ENCODE results near the gene LAMC2. TPM values are rescaled to one million over a fixed set of nuclear protein-coding genes. Genes with fewer than 3 reads are reported as not detected.
"Not testable (repeated sequence)": the region's sequence is repeated elsewhere in the genome, so short reads cannot be mapped to it uniquely, and the experiment has no call there.

Gene LAMC2
- total RNA-seq (2014; rRNA removed; shearing (Covaris generic)), result 0.05 and 0.08 TPM in 2 replicates

GRCh38 chr1:183185941-183186490 lies at the start of gene LAMC2:
LAMC2 (plus strand) TSS chr1:183186264; CDS start chr1:183186353, 89 bp downstream.
- no peak within 1 kb of the TSS for H3K27ac ChIP-seq
- no peak for DNase-seq
- peaks cover 9% of the 10 kb centered on the region for H3K4me1 ChIP-seq
- H3K27me3 ChIP-seq, result no peaks in the 10 kb centered on the region
- no peaks in the 10 kb centered on the region for H3K36me3 ChIP-seq
- no peaks in the 10 kb centered on the region for H3K9me3 ChIP-seq (replicated peaks)
- no peak within 1 kb of the TSS for H3K4me3 ChIP-seq

- Histone ChIP-seq H3K4me3 (no peak overlapping the region), H3K36me3 (peaks cover 65% of the 10 kb centered on the region), H3K9me3 (replicated peaks) (no peaks in the 10 kb centered on the region), H3K27ac (no peak overlapping the region), H3K4me1 (peaks cover 17% of the 10 kb centered on the region), H3K27me3 (no peaks in the 10 kb centered on the region)
- no peak for DNase-seq
Measured at GRCh38 chr1:183137782-183138181, 48.3 kb upstream of the LAMC2 start.

- no peak for DNase-seq
Measured at GRCh38 chr1:183138301-183138700, 47.8 kb upstream of the LAMC2 start.

GRCh38 chr1:183139281-183139942 lies 46.7 kb upstream of the LAMC2 start:
- no peaks in the 10 kb centered on the region for H3K27me3 ChIP-seq
- H3K4me1 ChIP-seq, result peaks cover 17% of the 10 kb centered on the region
- H3K36me3 ChIP-seq, result peaks cover 54% of the 10 kb centered on the region
- no peak overlapping the region for H3K4me3 ChIP-seq
- peak in 1 of 2 experiments; percentile 22 for DNase-seq
- H3K27ac ChIP-seq, result peak overlapping the region; percentile 0; the same call in 1 of the 2 replicates
- no peaks in the 10 kb centered on the region for H3K9me3 ChIP-seq (replicated peaks)

More at GRCh38 chr1:183138301-183138700, 47.8 kb upstream of the LAMC2 start:
- no peak overlapping the region for H3K27ac ChIP-seq
- H3K27me3 ChIP-seq, result no peaks in the 10 kb centered on the region
- H3K4me1 ChIP-seq, result peaks cover 17% of the 10 kb centered on the region
- no peaks in the 10 kb centered on the region for H3K9me3 ChIP-seq (replicated peaks)
- H3K36me3 ChIP-seq, result peaks cover 61% of the 10 kb centered on the region
- H3K4me3 ChIP-seq, result no peak overlapping the region

- DNase-seq, result no peak
- no peak overlapping the region for H3K27ac ChIP-seq
- H3K27me3 ChIP-seq, result no peaks in the 10 kb centered on the region
- peaks cover 45% of the 10 kb centered on the region for H3K36me3 ChIP-seq
- no peaks in the 10 kb centered on the region for H3K9me3 ChIP-seq (replicated peaks)
- H3K4me1 ChIP-seq, result peaks cover 17% of the 10 kb centered on the region
- H3K4me3 ChIP-seq, result no peak overlapping the region
Measured at GRCh38 chr1:183140633-183141032, 45.4 kb upstream of the LAMC2 start.

DNA sequence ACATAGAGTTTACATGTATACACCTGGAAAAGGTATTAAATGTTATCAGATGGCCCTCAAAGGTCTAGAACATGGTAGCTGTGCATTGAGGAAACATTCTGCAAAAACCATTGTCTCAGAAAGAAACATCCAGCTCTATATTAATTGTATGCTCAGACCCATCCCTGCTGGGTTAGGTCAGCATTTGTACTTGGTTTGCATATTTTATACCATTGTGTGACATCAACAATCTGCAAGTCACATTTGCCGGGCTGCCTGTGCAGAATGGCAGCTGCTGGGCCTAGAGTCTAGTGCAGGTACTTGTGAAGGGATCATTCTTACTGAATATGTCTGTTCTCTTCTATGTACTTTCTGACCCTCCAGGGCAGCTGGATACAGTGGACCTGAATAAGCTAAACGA lies 43.9 kb upstream of the LAMC2 start:
- H3K27ac ChIP-seq, result no peak overlapping the region
- H3K36me3 ChIP-seq, result peaks cover 35% of the 10 kb centered on the region
- H3K4me1 ChIP-seq, result peaks cover 17% of the 10 kb centered on the region
- H3K9me3 ChIP-seq (replicated peaks), result no peaks in the 10 kb centered on the region
- DNase-seq, result no peak
- H3K27me3 ChIP-seq, result no peaks in the 10 kb centered on the region
- H3K4me3 ChIP-seq, result no peak overlapping the region

GRCh38 chr1:183143576-183144315 lies 42.3 kb upstream of the LAMC2 start:
- H3K4me3 ChIP-seq, result no peak overlapping the region
- no peaks in the 10 kb centered on the region for H3K9me3 ChIP-seq (replicated peaks)
- H3K27me3 ChIP-seq, result no peaks in the 10 kb centered on the region
- H3K4me1 ChIP-seq, result peaks cover 23% of the 10 kb centered on the region
- no peak overlapping the region for H3K27ac ChIP-seq
- DNase-seq, result no peak
- H3K36me3 ChIP-seq, result peaks cover 22% of the 10 kb centered on the region

DNA sequence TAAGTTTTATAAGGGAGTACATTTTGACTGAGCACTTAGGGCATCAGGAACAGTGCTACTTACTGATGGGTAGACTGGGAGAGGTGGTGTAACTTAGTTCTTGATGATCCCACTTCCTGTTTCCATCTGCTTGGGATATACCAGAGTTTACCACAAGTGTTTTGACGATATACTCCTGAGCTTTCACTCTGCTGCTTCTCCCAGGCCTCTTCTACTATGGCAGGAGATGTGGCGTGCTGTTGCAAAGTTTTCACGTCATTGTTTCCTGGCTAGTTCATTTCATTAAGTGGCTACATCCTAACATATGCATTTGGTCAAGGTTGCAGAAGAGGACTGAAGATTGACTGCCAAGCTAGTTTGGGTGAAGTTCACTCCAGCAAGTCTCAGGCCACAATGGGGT lies 41.3 kb upstream of the LAMC2 start:
- no peak for DNase-seq
- H3K4me3 ChIP-seq, result no peak overlapping the region
- peaks cover 17% of the 10 kb centered on the region for H3K4me1 ChIP-seq
- no peaks in the 10 kb centered on the region for H3K9me3 ChIP-seq (replicated peaks)
- peaks cover 22% of the 10 kb centered on the region for H3K36me3 ChIP-seq
- no peak overlapping the region for H3K27ac ChIP-seq
- no peaks in the 10 kb centered on the region for H3K27me3 ChIP-seq

DNA sequence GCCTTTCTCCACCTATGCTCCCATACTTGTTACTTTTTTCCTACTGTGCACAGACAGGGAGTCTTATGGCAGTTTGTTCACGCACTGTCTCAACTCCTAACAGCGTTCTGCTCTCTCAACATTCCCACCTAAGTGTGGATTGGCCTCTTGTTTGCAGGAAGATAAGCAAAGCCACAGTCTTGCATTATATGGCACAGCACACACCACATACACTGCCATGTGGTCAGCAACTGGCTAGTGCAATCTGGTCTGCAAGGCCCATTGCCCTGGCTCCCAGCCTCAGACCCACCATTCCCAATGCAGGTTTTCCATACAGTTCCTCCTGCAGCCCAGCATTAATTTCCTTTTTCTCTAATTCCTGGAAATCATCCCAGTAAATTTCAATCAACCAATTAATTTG lies 38.3 kb upstream of the LAMC2 start:
- Histone ChIP-seq H3K4me1 (peaks cover 12% of the 10 kb centered on the region), H3K9me3 (replicated peaks) (no peaks in the 10 kb centered on the region), H3K36me3 (peaks cover 3% of the 10 kb centered on the region; the same call in 1 of the 2 replicates), H3K27ac (no peak overlapping the region), H3K4me3 (no peak overlapping the region), H3K27me3 (no peaks in the 10 kb centered on the region)
- peak in 1 of 2 experiments; percentile 6 for DNase-seq

DNA sequence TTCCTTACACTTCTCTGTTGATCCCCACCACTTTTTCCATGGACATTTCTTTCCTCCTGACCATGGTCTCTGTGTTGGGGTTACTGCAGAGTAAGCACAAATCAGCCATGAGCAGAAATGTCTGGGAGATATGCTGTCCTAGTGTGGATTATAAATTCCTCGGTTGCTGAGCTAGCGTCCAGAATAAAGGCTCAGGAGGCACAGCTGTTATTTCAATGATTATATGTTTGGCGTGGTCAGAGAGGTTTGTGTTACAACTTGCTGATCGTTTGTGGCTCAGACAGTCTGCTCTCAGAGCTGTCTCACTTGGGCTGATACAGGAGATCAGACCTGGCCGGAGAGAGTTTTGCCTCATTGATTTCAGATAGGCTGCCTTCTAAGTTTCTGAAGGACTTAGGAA lies 37.5 kb upstream of the LAMC2 start:
- Histone ChIP-seq H3K27me3 (no peaks in the 10 kb centered on the region), H3K36me3 (peaks cover 3% of the 10 kb centered on the region; the same call in 1 of the 2 replicates), H3K4me3 (no peak overlapping the region), H3K27ac (peak overlapping the region; percentile 63), H3K4me1 (peaks cover 12% of the 10 kb centered on the region), H3K9me3 (replicated peaks) (no peaks in the 10 kb centered on the region)
- peak; percentile 60 to 83 for DNase-seq

- Histone ChIP-seq H3K27me3 (no peaks in the 10 kb centered on the region), H3K27ac (peak overlapping the region; percentile 63), H3K9me3 (replicated peaks) (no peaks in the 10 kb centered on the region), H3K4me1 (peaks cover 12% of the 10 kb centered on the region), H3K36me3 (no peaks in the 10 kb centered on the region; the same call in 1 of the 2 replicates), H3K4me3 (no peak overlapping the region)
- DNase-seq, result no peak
Measured at GRCh38 chr1:183149273-183149672, 36.8 kb upstream of the LAMC2 start.

GRCh38 chr1:183150032-183150431 lies 36.0 kb upstream of the LAMC2 start:
- H3K27me3 ChIP-seq; DNase-seq; H3K27ac ChIP-seq; H3K36me3 ChIP-seq; H3K9me3 ChIP-seq (replicated peaks); H3K4me3 ChIP-seq: not testable (repeated sequence)
- H3K4me1 ChIP-seq, result peaks cover 12% of the 10 kb centered on the region

DNA sequence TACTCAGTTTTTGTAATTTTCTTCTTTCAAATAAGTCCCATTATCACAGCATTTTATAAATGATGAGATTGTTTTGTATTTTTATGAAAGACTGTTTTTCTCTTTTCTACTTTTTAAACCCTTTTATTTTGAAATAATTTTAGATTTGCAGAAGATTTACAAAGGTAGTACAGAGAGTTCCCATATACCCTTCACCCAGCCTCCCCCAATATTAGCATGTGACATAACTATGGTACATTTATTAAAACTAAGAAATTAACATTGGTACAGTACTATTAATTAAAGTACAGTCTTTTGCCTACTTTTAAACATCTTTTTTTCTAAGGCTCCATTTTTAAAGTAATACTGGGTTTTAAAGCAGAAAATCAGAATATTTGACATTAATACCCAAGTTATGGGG lies 35.6 kb upstream of the LAMC2 start:
- Histone ChIP-seq H3K4me1 (peaks cover 12% of the 10 kb centered on the region), H3K9me3 (replicated peaks) (no peaks in the 10 kb centered on the region), H3K4me3 (no peak overlapping the region), H3K27ac (no peak overlapping the region), H3K27me3 (no peaks in the 10 kb centered on the region), H3K36me3 (no peaks in the 10 kb centered on the region)
- no peak for DNase-seq

GRCh38 chr1:183152180-183152579 lies 33.9 kb upstream of the LAMC2 start:
- Histone ChIP-seq H3K4me3 (no peak overlapping the region), H3K9me3 (replicated peaks) (no peaks in the 10 kb centered on the region), H3K36me3 (no peaks in the 10 kb centered on the region), H3K27ac (no peak overlapping the region), H3K27me3 (no peaks in the 10 kb centered on the region), H3K4me1 (peaks cover 12% of the 10 kb centered on the region)
- no peak for DNase-seq

DNA sequence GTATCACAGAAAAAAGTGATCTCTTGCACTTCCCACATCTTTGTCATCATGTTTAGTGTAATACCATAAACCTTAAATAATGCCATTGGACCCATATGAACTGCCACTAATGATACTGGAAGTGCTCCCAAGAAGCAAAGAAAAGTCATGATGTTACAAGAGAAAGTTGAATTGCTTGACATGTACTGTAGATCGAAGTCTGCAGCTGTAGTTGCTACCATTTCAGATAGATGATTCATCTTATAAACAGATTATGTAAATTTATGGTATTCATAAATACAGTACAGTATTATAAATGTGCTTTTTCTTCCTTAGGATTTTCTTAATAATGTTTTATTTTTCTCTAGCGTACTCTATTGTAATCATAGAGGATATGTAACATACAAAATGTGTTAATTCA lies 30.1 kb upstream of the LAMC2 start:
- H3K4me3 ChIP-seq, result no peak overlapping the region
- no peaks in the 10 kb centered on the region for H3K9me3 ChIP-seq (replicated peaks)
- H3K36me3 ChIP-seq, result no peaks in the 10 kb centered on the region
- H3K27ac ChIP-seq, result no peak overlapping the region
- H3K4me1 ChIP-seq, result no peaks in the 10 kb centered on the region
- H3K27me3 ChIP-seq, result no peaks in the 10 kb centered on the region
- no peak for DNase-seq
